B cell (primary cell): ENCODE measurements around the gene POU2AF2. TPM values are rescaled to one million over a fixed set of nuclear protein-coding genes. Genes with fewer than 3 reads are reported as not detected.

ENCODE experiments used
- ATAC-seq: fragments of 200-7000 bp; cut with Tn5 transposase; one replicate; pipeline ENCODE4 v1.10.0; 2021; ENCODE audit warnings: low read depth, mild to moderate bottlenecking, moderate number of reproducible peaks, moderate library complexity
- CTCF ChIA-PET: fragments of 350-600 bp; sonication (Branson Sonifier 250); formaldehyde crosslinking; loops from one replicate; lab custom pipeline; 2021; ENCODE audit warnings: antibody characterized with exemption, inconsistent platforms; lab: Charles Lee
- POLR2A ChIA-PET: fragments of 350-600 bp; sonication (Branson Sonifier 250); formaldehyde crosslinking; loops from one replicate; lab custom pipeline; 2021; ENCODE audit warnings: antibody characterized with exemption; lab: Charles Lee
- DNase-seq: peaks from one replicate; pipeline ENCODE4 v3.0.0; 2013
- H2AFZ ChIP-seq: 2 replicates; pipeline ENCODE4 v1.6.1; 2012; ENCODE audit warnings: mild to moderate bottlenecking, low read depth, low read length; ENCODE audit not compliant: insufficient read depth, poor library complexity, severe bottlenecking
- H3K27ac ChIP-seq, 2 donors: 1 replicate in 1 of 2; 2 replicates in 1 of 2; pipeline ENCODE4 v1.5.1; 2012 to 2013; ENCODE audit warnings: low read length in 2 of 2, mild to moderate bottlenecking in 2 of 2, moderate library complexity in 1 of 2
- H3K27me3 ChIP-seq, 4 experiments: fragments of 200-600 bp in 1 of 4; sonication (generic) in 1 of 4; replicated peaks in 1 of 4; 1 replicate in 2 of 4; 2 replicates in 2 of 4; pipeline versions ENCODE4 v1.6.1 to v1.7.0; 2013 to 2016; ENCODE audit warnings: low read length in 3 of 4, mild to moderate bottlenecking in 2 of 4, mixed read lengths in 1 of 4, moderate library complexity in 1 of 4; ENCODE audit not compliant: insufficient read depth in 4 of 4, control insufficient read depth in 3 of 4; ENCODE audit errors: control extremely low read depth in 1 of 4
- H3K36me3 ChIP-seq, 2 experiments: replicated peaks in 1 of 2; 1 replicate in 1 of 2; 2 replicates in 1 of 2; pipeline versions ENCODE4 v1.6.1 to v1.7.1; 2013; ENCODE audit warnings: low read length in 1 of 2; ENCODE audit not compliant: insufficient read depth in 2 of 2, control insufficient read depth in 1 of 2; ENCODE audit errors: control extremely low read depth in 1 of 2, extremely low read depth in 1 of 2
- H3K4me1 ChIP-seq, 2 donors: fragments of 200-600 bp in 1 of 2; sonication (generic) in 1 of 2; 1 replicate in 1 of 2; 2 replicates in 1 of 2; pipeline versions ENCODE4 v1.5.1 to v1.6.1; 2013 to 2017; ENCODE audit warnings: low read length in 2 of 2; ENCODE audit not compliant: control insufficient read depth in 2 of 2, insufficient read depth in 2 of 2
- H3K4me2 ChIP-seq: replicated peaks from 2 replicates; pipeline ENCODE3; 2012; ENCODE audit warnings: mild to moderate bottlenecking, low read depth, low read length; ENCODE audit not compliant: poor library complexity, severe bottlenecking
- H3K4me3 ChIP-seq, 5 experiments: fragments of 200-600 bp in 1 of 5; sonication (generic) in 1 of 5; 1 replicate in 3 of 5; 2 replicates in 2 of 5; pipeline versions ENCODE4 v1.5.1 to v1.7.0; 2011 to 2016; ENCODE audit warnings: low read length in 4 of 5, mild to moderate bottlenecking in 4 of 5, low read depth in 2 of 5, control low read depth in 1 of 5, moderate library complexity in 1 of 5; ENCODE audit not compliant: insufficient read depth in 1 of 5; ENCODE audit errors: control extremely low read depth in 1 of 5, extremely low read depth in 1 of 5
- H3K79me2 ChIP-seq: fragments of 200-600 bp; sonication (generic); one replicate; pipeline ENCODE4 v1.6.0; 2016; ENCODE audit warnings: low read length; ENCODE audit not compliant: control insufficient read depth, insufficient read depth
- H3K9ac ChIP-seq: fragments of 200-600 bp; sonication (generic); 2 replicates; pipeline ENCODE4 v1.6.1; 2017; ENCODE audit warnings: mild to moderate bottlenecking, low read length, moderate library complexity
- H3K9me3 ChIP-seq, 3 donors: one replicate each; pipeline versions ENCODE4 v1.6.1 to v1.7.1; 2013; ENCODE audit warnings: low read length in 2 of 3; ENCODE audit not compliant: control insufficient read depth in 2 of 3, insufficient read depth in 1 of 3; ENCODE audit errors: control extremely low read depth in 1 of 3
- H4K20me1 ChIP-seq: 2 replicates; pipeline ENCODE4 v1.6.0; 2012; ENCODE audit warnings: mild to moderate bottlenecking, low read length; ENCODE audit not compliant: insufficient read depth, control insufficient read depth, poor library complexity, severe bottlenecking
- H3K27ac Mint-ChIP-seq: one replicate; pipeline ENCODE4 v1.8.0; 2021; ENCODE audit warnings: mixed read lengths
- H3K27me3 Mint-ChIP-seq: one replicate; pipeline ENCODE4 v1.8.0; 2021; ENCODE audit warnings: mixed read lengths
- H3K4me1 Mint-ChIP-seq: one replicate; pipeline ENCODE4 v1.8.0; 2021; ENCODE audit warnings: mixed read lengths
- H3K4me3 Mint-ChIP-seq: one replicate; pipeline ENCODE4 v1.8.0; 2021; ENCODE audit warnings: mixed read lengths
- H3K9me3 Mint-ChIP-seq: one replicate; pipeline ENCODE4 v1.8.0; 2022; ENCODE audit warnings: mixed read lengths; ENCODE audit not compliant: insufficient read depth
- EZH2 ChIP-seq: IDR thresholded peaks from 2 replicates; pipeline ENCODE4 v1.6.1; 2012; ENCODE audit warnings: borderline replicate concordance, low read depth, mild to moderate bottlenecking, moderate library complexity, low read length; ENCODE audit not compliant: insufficient read depth, poor library complexity, severe bottlenecking
- WGBS: methylation state at CpG from one replicate; pipeline ENCODE4 v1.1.5; 2013; ENCODE audit warnings: missing lambda C conversion rate; ENCODE audit not compliant: insufficient coverage; 5-methylcytosine and 5-hydroxymethylcytosine counted together
- intact Hi-C: fragments of 100-400 bp; cut with micrococcal nuclease; formaldehyde crosslinking; loops from one replicate; pipeline ENCODE4 v1.10.0; 2022
- polyA plus RNA-seq: library from polyadenylated mRNA; depleted of rRNA; stranded (reverse); fragments of >200 nt; gene quantifications from 2 replicates; pipeline ENCODE4 v1.2.3, GENCODE V29; 2012
- total RNA-seq, 2 donors: library from RNA; stranded (reverse); fragments of 120-200 nt in 1 of 2; gene quantifications; 1 replicate in 1 of 2; 2 replicates in 1 of 2; pipeline versions ENCODE4 v1.2.3 to v1.2.4, GENCODE V29; 2013 to 2022
- TF ChIP-seq, protein P1 (sequence below): fragments of 200-600 bp; IDR thresholded peaks from one replicate; pipeline ENCODE4 v1.8.0; 2022; ENCODE audit warnings: antibody characterized with exemption, mild to moderate bottlenecking

Gene POU2AF2
- total and polyA plus RNA-seq, 2 donors (not counting 1 experiment from before 2014, with no cell fraction given) = not detected

GRCh38 chr11:111231836-111232235 is 13.7 kb upstream of the POU2AF2 start:
- intact Hi-C loops = loop anchor here (2.0 to 5.0 kb wide), 3 partner anchors 55 to 935 kb away; partner anchors contain the start of genes ARHGAP20 and RDX
- no peaks in the 10 kb centered on the region for H3K79me2 ChIP-seq
- peaks cover 0 to 7% (median 2%) of the 10 kb centered on the region in 3 donors for H3K9me3 ChIP-seq
- peaks cover 32% of the 10 kb centered on the region for H3K4me1 Mint-ChIP-seq
- no peak overlapping the region for H3K27ac ChIP-seq
- DNase-seq (no peak), ATAC-seq (no peak)
- TF ChIP-seq, protein P1, sequence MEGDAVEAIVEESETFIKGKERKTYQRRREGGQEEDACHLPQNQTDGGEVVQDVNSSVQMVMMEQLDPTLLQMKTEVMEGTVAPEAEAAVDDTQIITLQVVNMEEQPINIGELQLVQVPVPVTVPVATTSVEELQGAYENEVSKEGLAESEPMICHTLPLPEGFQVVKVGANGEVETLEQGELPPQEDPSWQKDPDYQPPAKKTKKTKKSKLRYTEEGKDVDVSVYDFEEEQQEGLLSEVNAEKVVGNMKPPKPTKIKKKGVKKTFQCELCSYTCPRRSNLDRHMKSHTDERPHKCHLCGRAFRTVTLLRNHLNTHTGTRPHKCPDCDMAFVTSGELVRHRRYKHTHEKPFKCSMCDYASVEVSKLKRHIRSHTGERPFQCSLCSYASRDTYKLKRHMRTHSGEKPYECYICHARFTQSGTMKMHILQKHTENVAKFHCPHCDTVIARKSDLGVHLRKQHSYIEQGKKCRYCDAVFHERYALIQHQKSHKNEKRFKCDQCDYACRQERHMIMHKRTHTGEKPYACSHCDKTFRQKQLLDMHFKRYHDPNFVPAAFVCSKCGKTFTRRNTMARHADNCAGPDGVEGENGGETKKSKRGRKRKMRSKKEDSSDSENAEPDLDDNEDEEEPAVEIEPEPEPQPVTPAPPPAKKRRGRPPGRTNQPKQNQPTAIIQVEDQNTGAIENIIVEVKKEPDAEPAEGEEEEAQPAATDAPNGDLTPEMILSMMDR = no peak
- TF ChIP-seq EZH2 = no peak
- no peaks in the 10 kb centered on the region for H3K9me3 Mint-ChIP-seq
- no peak overlapping the region for H2AFZ ChIP-seq
- POLR2A ChIA-PET = interaction anchor here (0.6 kb wide), 1 partner anchor 163 kb away, joined by 3 read pairs; no protein-coding TSS in a partner anchor
- no peak overlapping the region for H3K9ac ChIP-seq
- no peak overlapping the region for H3K4me3 ChIP-seq
- WGBS = 100% methylated on average over 2 of the region's 3 CpGs
- no peaks in the 10 kb centered on the region for H3K36me3 ChIP-seq
- H4K20me1 ChIP-seq = no peaks in the 10 kb centered on the region
- no peaks in the 10 kb centered on the region for H3K27me3 ChIP-seq
- H3K27me3 Mint-ChIP-seq = no peaks in the 10 kb centered on the region
- CTCF ChIA-PET = interaction anchor here (0.9 to 5.2 kb wide), 12 partner anchors 14 to 1031 kb away, joined by 3 to 68 read pairs (median 14); partner anchors contain the start of gene FDX1
- H3K4me1 ChIP-seq = peaks cover 23 to 24% of the 10 kb centered on the region in 2 donors
- no peak overlapping the region for H3K4me3 Mint-ChIP-seq
- no peak overlapping the region for H3K4me2 ChIP-seq
- no peak overlapping the region for H3K27ac Mint-ChIP-seq

DNA sequence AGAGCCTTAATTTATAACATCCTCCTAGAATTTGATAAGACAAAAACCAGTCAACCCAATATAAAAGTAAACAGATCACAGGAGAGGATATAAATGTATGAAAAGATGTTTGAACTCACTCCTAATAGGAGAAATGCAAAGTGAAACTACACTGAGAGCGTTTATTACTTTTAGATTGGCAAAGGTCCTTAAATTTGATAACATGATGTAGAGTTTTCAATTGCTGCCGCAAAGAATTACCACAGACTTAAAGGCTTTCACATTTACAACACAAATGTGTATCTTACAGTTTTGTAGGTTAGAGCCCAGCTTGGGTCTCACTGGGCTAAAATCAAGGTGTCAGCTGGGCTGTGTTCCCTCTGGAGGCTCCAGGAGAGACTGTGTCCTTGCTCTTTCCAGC is 9.1 kb upstream of the POU2AF2 start:
- Mint-ChIP-seq H3K27ac (no peak overlapping the region), H3K4me3 (no peak overlapping the region), H3K9me3 (no peaks in the 10 kb centered on the region), H3K4me1 (peaks cover 4% of the 10 kb centered on the region), H3K27me3 (peaks cover 7% of the 10 kb centered on the region)
- WGBS = no CpG with 5 or more reads among the region's 2 CpGs
- Histone ChIP-seq H3K9ac (no peak overlapping the region), H3K4me3 (no peak overlapping the region), H2AFZ (no peak overlapping the region), H3K79me2 (no peaks in the 10 kb centered on the region), H3K36me3 (no peaks in the 10 kb centered on the region), H3K9me3 (no peaks in the 10 kb centered on the region), H4K20me1 (no peaks in the 10 kb centered on the region), H3K4me1 (peaks cover 2 to 4% of the 10 kb centered on the region in 2 donors), H3K27me3 (no peaks in the 10 kb centered on the region), H3K27ac (no peak overlapping the region), H3K4me2 (no peak overlapping the region)
- DNase-seq (no peak), ATAC-seq (no peak)
- CTCF ChIA-PET = no interaction called here
- intact Hi-C loops = no loop called here
- TF ChIP-seq EZH2 = no peak
- TF ChIP-seq, protein P1 = no peak
- POLR2A ChIA-PET = no interaction called here
